Osteoblast (primary cell): Measurements from ENCODE around the gene THTPA. TPM values are rescaled to one million over a fixed set of nuclear protein-coding genes. Genes with fewer than 3 reads are reported as not detected.

Source experiments
- DNase-seq: peaks from one replicate; pipeline ENCODE4 v3.0.0; 2011; ENCODE audit warnings: low spot score, mixed read lengths; ENCODE audit not compliant: insufficient read length; ENCODE audit errors: missing footprints
- H2AFZ ChIP-seq: 2 replicates; pipeline ENCODE4 v1.6.0; 2011; ENCODE audit warnings: mild to moderate bottlenecking, low read length
- H3K27ac ChIP-seq: 2 replicates; pipeline ENCODE4 v1.5.1; 2011; ENCODE audit warnings: mild to moderate bottlenecking, low read depth, low read length, moderate library complexity
- H3K27me3 ChIP-seq: 2 replicates; pipeline ENCODE4 v1.6.0; 2012; ENCODE audit warnings: mild to moderate bottlenecking, control low read depth, inconsistent platforms, low read length, moderate library complexity; ENCODE audit not compliant: insufficient read depth
- H3K36me3 ChIP-seq: 2 replicates; pipeline ENCODE4 v1.5.1; 2011; ENCODE audit warnings: mild to moderate bottlenecking, low read length, control low read depth, moderate library complexity; ENCODE audit not compliant: insufficient read depth
- H3K4me1 ChIP-seq: 2 replicates; pipeline ENCODE4 v1.5.1; 2011; ENCODE audit warnings: mild to moderate bottlenecking, low read length, control low read depth, moderate library complexity; ENCODE audit not compliant: insufficient read depth
- H3K4me2 ChIP-seq: 2 replicates; pipeline ENCODE4 v1.6.0; 2011; ENCODE audit warnings: mild to moderate bottlenecking, low read length; ENCODE audit not compliant: insufficient read depth
- H3K4me3 ChIP-seq: fragments of 200-600 bp; sonication (generic); 3 replicates; pipeline ENCODE4 v1.5.1; 2012; ENCODE audit warnings: mild to moderate bottlenecking, low read length, inconsistent platforms; ENCODE audit not compliant: insufficient read depth
- H3K79me2 ChIP-seq: 2 replicates; pipeline ENCODE4 v1.6.0; 2012; ENCODE audit warnings: mild to moderate bottlenecking, low read length, control low read depth, inconsistent platforms; ENCODE audit not compliant: insufficient read depth
- H3K9me3 ChIP-seq: 2 replicates; pipeline ENCODE4 v1.5.1; 2011; ENCODE audit warnings: low read depth, low read length, control low read depth
- H4K20me1 ChIP-seq: 2 replicates; pipeline ENCODE4 v1.6.0; 2012; ENCODE audit warnings: mild to moderate bottlenecking, low read length, control low read depth; ENCODE audit not compliant: insufficient read depth
- total RNA-seq: library from RNA; depleted of rRNA; stranded (reverse); fragments of >200 nt; gene quantifications from 2 replicates; pipeline ENCODE4 v1.2.3, GENCODE V29; 2012
- TF ChIP-seq, protein P1 (sequence below): IDR thresholded peaks from 2 replicates; pipeline ENCODE4 v1.5.1; 2011; ENCODE audit warnings: mild to moderate bottlenecking, low read depth, low read length, moderate library complexity; ENCODE audit errors: extremely low read depth

The THTPA gene
- total RNA-seq, 1 donor, result 27.5 TPM

DNA sequence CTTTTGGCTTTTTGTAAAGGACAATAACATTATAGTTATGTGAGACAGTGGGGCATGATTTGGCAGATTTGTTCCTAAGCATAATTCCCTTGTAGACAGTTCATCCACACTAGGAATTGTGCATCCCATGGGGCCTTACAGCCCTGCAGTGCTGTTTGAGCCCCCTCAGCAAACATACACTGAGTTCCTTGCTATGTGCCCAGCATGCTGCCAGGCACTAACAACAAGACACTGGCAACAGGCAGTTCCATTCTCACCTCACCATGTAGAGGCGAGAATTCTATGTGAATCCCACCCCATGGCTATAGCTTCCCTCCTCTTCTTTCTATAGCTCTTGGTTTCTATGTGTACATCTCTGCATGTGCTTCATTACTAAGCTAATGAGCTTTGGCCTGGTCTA is 1.9 kb downstream of the THTPA start:
- Histone ChIP-seq H3K4me2 (no peak overlapping the region), H3K9me3 (no peaks in the 10 kb centered on the region), H3K27ac (no peak overlapping the region), H3K27me3 (no peaks in the 10 kb centered on the region), H4K20me1 (peaks cover 23% of the 10 kb centered on the region), H3K79me2 (peaks cover 24% of the 10 kb centered on the region), H3K36me3 (peaks cover 20% of the 10 kb centered on the region), H2AFZ (no peak overlapping the region), H3K4me1 (peaks cover 17% of the 10 kb centered on the region), H3K4me3 (no peak overlapping the region)
- no peak for DNase-seq
- TF ChIP-seq, protein P1, sequence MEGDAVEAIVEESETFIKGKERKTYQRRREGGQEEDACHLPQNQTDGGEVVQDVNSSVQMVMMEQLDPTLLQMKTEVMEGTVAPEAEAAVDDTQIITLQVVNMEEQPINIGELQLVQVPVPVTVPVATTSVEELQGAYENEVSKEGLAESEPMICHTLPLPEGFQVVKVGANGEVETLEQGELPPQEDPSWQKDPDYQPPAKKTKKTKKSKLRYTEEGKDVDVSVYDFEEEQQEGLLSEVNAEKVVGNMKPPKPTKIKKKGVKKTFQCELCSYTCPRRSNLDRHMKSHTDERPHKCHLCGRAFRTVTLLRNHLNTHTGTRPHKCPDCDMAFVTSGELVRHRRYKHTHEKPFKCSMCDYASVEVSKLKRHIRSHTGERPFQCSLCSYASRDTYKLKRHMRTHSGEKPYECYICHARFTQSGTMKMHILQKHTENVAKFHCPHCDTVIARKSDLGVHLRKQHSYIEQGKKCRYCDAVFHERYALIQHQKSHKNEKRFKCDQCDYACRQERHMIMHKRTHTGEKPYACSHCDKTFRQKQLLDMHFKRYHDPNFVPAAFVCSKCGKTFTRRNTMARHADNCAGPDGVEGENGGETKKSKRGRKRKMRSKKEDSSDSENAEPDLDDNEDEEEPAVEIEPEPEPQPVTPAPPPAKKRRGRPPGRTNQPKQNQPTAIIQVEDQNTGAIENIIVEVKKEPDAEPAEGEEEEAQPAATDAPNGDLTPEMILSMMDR, result no peak

DNA sequence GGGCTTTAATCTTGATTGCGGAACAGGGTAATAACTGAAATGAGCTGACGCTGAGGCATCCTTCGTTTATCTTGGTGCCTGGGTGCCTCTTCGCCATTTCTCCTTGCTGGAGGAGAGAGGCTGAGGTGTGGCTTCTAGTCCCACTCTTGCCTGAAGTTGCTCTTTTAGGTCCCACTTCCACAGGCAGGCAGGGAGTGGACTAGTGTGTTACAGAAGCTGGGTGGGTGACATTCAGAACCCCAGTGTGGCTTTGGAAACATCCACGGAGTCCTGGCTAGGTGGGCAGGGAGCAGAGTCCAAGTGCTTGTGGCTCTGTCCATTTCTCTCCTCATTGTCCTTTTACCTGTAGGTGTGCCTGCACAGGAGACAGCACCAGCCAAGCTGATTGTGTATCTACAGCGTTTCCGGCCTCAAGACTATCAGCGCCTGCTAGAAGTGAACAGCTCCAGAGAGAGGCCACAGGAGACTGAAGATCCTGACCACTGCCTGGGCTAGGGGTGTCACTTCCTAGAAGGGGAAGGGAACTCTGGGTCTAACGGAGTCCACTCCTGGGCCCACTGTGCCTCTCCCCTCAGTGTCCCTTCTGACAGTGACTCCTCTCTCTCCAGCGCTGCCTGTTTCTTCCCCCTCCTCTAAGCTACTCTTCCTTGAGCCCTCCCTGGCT is 2.4 kb downstream of the THTPA start:
- Histone ChIP-seq H3K4me2 (no peak overlapping the region), H3K4me1 (peaks cover 17% of the 10 kb centered on the region), H3K79me2 (peaks cover 24% of the 10 kb centered on the region), H4K20me1 (peaks cover 23% of the 10 kb centered on the region), H3K36me3 (peaks cover 20% of the 10 kb centered on the region), H3K9me3 (no peaks in the 10 kb centered on the region), H2AFZ (no peak overlapping the region), H3K27ac (no peak overlapping the region), H3K4me3 (no peak overlapping the region), H3K27me3 (no peaks in the 10 kb centered on the region)
- DNase-seq, result peak; percentile 66
- TF ChIP-seq, protein P1, result no peak

DNA sequence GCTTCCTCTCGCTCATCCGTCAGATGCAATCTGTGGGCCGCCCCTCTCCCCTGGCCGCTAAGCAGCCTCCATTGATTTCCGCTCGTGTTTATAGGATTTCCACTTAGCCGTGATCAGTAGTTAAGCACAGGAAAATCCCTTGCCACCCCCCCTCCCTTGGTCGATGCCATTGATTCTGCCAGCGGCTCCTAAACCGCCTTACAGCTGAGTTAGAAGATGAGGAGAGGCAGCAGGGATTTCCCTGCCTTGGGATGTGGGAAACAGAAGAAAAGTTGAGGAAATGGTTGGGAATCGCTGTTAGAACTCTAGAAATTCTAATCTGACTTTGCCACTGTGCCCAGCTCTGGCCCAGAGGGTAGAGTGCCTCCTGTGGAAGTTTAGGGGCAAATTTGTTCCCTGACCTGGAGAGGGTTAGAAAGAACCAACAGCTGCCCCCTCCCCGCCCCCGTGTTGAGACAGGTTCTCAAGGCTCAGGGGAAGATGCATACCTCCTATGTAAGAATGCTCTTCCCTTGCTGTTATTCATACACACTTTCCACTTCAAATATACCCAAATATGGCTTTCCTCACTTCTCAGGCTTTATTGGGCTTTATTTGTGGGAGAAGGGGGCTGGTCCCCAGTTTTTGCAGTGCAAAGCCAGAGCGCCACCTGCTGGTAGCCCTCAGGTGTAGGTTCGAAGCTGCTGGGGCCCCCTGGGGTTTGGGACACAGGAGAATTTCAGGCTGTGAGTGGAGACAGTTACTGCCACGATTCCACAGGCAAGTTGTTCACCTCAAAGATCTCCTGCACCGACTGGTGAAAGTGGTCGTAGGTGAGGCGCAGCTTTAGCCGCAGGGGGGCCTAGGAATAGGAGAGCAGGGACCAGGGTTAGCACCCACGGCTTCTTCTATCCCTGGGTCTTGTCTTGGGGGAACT is 3.2 kb downstream of the THTPA start:
- DNase-seq, result peak; percentile 92
- TF ChIP-seq, protein P1, result peak; percentile 97

More for the DNA sequence above, 3.2 kb downstream of the THTPA start:
- Histone ChIP-seq H3K79me2 (peaks cover 24% of the 10 kb centered on the region), H3K27me3 (no peaks in the 10 kb centered on the region), H3K4me1 (peaks cover 17% of the 10 kb centered on the region), H4K20me1 (peaks cover 23% of the 10 kb centered on the region), H3K4me3 (no peak overlapping the region), H3K4me2 (no peak overlapping the region), H3K36me3 (peaks cover 20% of the 10 kb centered on the region), H3K27ac (no peak overlapping the region), H2AFZ (no peak overlapping the region), H3K9me3 (no peaks in the 10 kb centered on the region)
